Measurements from ENCODE around the gene ENOX1.
A peak's percentile ranks its signal among the peaks of the same experiment; 100 is the strongest.

ENOX1 gene

DNA sequence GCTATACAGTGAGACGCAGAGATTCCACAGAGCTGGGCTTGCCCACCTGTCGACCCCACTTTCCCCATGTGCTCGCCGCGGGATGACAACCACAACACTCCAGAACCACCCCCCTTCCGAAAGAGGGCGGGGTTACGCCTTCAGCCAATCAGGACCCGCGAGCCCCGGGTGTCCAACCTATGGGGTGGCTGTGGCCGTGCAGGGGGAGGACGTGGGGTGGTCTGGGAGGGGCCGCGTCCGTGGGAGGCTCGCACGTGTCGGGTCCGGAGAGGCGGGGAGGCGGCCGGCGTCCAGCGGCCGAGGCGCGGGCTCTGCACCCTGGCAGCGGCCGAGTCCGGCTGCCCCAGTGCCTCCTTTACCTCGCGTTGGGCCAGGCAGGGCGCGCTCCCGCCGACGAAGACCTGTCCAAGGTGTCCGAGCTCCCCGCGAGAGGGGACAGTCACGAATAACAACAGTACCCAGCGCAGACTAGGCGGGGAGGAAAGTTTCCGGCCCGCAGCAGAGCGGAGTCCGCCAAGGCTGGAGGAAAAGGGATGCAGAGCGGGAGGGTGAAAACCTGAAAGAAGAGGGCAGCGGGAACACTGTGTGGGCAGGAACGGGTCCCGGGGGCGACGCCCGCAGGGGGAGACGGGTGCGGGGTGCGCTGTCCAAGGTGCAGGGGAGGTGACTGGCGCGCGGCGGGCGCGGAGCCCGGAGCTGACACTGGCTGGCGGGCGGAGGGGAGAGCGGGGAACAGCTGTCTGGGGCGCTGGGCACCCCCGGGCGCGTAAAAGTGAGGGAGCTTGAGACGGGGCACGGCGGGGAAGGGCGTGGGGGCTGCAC lies 911 bp downstream of the ENOX1 start:
- DNase-seq = peak; percentile 39 to 94 (median 86)

DNA sequence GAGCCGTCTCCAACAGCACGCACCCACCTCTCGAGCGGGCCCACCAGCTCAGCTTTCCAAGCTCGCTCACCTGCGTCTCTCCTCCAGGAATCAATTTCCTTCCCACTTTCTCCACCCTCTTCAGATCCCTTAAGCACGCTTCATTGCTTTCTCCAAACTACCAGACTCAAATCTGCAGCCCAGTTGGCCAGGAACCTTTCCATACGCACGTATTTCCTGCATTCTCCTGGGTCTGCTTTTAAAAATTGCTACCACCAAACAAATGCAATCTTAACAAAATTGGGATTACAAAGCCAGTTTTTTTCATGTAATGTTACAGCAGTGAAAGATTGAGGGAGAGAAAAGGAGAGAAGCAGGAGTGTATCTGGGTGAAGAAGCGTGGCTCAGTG lies 1.5 kb downstream of the ENOX1 start:
- DNase-seq = peak in 1 of 58 donors; percentile 49

DNA sequence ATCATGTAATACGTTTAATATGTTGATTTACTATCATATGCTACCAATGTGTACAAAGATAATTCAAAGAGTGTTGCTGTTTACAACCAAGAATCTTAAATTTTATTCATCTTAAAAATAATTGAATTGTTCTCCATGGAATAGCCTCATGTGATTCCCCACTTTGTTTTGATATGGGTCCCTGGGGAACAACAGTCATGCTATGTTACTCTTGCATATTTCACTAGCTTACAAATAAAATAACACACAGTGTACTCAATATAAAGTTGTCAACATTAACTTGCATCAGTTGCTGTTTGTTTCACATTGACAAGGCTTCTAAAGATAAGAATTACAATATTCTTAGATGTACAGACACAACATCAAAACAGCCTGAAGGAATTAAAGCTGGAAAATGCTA lies 2.3 kb downstream of the ENOX1 start:
- DNase-seq = no peak

DNA sequence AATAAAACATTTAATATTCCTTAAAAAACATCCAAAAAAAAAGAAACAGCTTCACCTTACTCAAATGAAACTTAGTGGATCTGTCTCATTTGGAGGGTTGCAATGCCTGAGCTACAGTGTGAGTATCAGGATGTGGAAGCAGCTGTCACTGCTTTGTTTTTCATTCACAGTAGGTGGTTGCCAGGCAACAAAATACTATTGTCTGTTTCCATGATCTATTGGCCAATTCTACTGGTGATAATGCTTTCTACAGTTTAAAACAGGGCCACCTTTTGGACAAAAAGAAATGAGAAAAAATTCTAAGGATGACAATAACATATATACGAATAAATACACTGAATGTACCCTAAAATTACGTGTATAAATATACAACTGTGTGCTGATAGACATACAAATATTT lies 3.0 kb downstream of the ENOX1 start:
- DNase-seq = peak in 4 of 58 donors; percentile 11 to 50 (median 34)

DNA sequence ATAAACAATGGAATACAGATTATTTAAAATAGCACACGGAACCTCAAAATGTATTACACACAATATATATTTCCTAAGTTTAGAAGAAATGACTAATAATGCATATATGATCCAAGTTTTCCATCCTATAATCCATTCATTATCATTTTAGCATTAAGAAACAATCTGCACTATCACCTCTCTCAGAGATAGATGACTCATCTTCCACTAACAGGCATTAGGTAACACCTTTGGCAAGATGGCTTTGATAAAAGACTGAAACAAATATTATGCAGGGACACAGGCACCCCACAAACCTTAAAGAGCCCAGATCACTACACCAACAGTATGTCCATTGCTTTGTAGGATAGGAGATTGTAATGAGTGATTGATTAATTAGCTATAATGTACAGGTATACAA lies 4.1 kb downstream of the ENOX1 start:
- DNase-seq = no peak

DNA sequence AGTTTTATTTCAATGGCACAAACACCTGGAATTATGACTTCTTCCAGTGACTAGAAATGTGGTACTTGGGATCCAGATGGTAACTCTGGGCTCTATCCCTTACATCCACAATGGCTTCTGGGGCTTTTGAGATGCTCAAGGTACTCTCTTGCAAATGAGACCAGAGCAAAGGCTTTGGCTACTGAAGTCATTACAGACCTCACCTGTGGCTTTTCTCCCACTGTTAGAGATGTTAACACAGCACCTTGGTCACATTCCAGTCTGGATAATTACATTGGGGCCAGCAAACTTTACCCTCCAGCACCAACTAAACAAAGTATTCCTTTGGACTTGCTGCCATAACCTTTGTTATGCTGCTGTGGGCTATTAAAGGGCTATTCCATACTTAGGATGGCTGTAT lies 6.1 kb downstream of the ENOX1 start:
- DNase-seq = no peak

DNA sequence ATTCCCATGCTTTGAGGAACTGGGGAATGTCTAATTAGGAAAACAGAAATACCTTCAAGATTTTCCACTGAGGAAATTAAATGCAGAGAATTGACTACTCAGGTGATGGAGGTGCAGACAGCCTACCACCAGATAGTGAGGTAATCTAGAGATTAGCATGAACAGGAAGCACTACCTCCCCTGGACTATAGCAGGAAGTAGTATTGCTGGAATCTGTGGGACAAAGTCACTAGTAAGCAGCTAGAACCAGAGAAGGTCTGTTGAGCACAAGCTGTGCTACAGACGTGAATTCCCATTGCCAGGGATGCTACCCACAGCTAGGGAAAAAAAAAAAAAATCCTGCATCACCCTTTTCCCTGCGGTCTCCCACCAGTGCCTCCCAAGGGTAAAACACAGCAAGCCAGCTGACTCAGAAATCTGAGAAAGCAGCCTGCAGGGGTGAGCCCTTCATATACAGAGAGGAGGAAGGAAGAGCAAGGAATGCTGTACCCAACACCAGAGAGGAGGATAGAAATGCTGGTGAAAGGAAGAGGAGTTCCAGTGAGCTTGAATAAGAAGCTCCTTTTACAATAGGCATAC lies 10.2 kb downstream of the ENOX1 start:
- DNase-seq = peak in 1 of 58 donors; percentile 6

DNA sequence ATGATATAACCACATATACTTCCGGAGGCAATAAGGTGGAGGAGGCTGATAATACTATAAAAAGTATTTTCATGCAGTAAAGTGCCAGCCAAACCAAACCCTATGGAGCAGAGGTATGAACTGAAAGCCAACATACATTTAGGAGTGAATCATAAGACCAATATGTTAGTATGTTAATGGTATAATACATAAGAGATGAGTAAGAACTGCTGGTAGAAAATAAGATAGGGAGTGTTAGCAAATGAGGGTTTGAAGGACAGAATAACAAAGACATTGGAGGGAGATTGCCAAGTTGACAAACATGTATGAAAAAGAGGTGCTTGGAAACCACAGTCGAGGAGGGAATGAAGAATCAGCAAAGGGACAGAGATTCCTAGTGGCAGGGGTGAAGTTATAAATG lies 10.8 kb downstream of the ENOX1 start:
- no peak for DNase-seq

DNA sequence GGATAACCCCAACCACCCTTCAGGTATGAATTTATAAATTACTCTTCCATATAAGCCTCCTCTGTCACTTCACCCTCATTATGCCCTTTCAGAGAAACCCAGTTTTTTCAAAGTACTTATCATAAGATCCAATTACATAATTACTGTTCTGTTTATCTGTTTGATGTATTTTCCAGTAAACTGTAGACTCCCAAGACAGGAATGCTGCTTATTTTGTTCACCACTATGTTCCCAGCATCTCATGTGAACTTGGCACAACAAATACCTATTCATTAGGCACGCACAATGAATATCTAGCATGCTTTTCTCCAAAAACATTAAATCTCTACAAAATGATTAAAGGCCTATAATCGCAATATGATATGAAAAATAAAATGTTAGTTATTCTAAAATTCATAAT lies 13.2 kb downstream of the ENOX1 start:
- DNase-seq = no peak

DNA sequence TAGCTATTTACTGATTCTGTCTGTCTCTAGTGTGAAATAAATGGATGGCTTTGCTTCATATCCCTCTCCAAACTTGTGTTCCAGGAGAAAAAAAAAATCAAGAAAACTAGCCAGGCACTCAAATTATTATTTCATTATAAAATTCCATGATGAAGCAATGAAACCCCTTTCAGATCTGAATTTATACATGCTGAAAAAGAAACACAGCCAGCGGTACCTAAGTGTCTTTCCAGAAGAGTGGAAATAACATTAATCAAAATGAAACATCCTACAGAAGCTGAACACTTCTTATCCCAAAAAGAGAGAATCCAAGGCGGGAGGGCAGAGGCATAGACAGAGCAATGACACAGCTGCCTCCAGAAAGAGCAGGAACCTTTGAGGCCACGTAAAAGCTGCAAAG lies 15.9 kb downstream of the ENOX1 start:
- DNase-seq = no peak

DNA sequence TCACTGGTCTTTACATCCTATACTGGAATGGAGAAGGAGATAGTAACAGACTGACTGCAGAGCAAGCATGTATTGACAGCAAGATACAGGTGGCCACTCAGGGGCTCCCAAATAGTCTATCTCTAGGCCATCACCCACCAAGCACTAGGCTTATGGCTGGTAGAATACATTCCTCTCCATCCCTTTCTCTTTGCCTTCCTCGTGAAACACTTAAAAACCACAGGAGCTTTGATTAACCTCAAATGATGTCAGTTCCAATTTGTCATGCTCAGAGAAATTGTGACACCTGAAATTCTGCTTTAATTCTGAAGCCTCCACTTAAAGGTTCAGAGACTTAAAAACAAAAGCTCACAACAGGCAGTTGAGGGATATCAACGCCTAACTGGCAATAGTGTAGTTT lies 17.2 kb downstream of the ENOX1 start:
- no peak for DNase-seq

DNA sequence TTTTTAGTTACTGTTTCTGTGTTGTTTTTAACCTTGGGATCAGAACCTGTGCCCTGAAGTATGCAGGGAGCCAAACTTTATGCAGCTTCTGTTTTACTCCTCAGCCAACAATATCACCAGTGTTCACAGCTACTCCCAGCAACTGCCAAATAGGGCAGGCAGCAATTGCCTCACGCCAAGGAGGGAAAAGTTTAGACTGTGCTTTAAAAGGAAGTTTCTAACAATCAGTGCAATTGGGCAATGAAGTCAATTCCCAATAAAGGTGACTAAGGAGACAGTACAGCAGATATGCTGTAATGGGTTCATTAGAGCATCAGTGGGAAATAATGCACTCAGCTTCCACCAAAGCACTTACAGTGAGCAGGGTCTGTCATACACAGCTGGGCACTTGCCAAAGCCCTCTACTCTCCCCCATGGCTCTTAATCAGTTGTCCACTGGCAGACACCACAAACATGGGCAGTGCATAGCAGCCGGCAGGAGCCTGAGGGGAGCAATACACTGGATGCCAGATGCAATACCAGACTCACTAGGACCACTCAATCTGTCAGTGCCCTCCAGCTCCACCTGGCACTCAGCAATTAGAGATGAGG lies 19.3 kb downstream of the ENOX1 start:
- peak in 23 of 58 donors; percentile 6 to 61 (median 28) for DNase-seq

DNA sequence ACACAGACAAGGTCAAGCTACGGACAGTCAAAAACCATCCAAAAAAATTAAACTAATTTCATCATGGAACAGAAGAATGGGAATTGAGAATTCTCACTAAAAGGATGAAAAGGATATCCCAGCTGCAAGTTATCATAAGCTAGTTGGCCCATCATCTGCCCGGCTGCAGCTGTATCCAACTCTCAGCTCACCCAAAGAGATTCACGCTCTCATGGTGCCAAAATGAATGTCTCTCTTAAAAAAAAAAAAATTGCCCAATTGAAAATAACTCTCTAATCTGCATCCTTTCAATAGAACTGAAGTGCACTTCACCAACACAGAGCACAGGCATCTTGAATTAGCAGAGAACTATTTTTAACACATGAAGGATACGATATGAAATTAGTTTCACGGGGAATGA lies 20.0 kb downstream of the ENOX1 start:
- peak in 3 of 58 donors; percentile 7 to 13 (median 7) for DNase-seq

DNA sequence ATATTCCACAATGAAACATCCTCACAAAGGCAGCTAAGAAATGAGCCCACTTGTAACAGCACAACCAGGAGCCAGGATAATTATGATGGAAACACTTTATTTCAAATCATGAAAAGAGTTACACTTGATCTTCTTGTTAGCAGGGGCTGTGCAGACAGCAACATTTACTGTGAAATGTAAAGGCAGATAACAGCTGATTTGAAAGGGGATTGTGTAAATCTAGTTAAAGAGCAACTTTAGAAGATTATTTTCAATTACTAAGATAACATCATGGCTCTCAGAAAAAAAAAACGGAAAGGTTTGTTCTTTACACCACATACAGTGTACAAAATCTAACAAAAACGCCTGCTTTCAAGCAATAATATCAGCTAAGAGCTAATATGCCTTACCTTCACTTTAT lies 22.4 kb downstream of the ENOX1 start:
- no peak for DNase-seq

DNA sequence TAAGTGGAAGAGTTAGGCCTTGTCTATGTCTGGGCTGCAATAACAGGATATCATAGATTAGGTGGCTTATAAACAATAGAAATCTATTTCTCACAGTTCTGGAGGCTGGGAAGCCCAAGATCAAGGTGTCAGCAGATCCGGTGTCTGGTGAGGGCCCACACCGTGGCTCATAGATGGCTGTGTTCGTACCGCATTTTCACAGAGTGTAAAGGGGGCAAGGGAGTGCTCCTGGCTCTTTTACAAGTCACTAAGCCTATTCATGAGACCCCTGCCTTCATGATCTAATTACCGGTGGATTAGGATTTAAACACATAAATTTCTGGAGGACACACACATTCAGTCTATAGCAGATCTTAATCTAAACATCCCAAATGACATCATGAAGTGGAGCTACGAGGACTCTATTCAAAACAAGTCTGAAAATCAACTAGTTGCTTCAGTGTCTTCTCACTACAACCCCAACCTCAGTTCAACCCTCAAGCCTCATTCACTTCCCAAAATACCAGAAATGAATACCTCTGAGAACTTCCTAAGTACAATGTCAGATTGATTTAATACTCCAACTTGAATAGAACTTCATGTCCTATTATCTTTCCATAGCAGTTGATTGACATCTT lies 23.5 kb downstream of the ENOX1 start:
- DNase-seq = no peak

DNA sequence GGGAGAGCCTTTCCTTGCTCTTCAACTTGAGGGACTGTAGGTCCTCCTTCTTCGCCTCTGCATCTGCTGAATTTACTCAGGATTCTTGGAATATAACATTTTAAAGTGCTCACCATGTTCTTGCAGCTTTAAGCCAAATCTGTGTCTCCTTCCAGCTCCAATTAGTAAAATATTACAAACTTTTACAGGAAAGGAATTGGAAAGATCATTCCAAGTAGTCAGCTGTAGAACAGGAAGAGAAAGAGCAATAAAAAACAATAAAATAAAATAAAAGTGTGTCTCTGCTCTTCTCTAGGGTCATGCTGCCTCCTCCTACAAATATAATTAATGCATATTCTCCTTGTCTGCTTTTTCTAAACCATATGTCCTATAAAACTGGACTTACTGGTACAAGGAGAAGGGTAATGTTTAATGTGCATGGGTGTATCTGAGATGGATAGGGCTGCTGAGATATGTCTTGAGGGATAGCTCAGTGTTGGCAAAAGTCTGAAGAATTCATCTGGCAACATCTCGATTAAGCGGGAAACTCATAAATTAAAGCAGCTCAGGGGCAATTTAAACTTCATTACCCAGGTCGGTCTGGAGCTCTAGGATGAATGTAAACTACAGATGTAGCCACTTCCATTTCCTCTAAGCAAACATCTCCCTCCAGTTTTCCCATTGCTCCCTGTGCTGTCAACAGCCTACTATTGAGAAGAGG lies 25.0 kb downstream of the ENOX1 start:
- DNase-seq = no peak

DNA sequence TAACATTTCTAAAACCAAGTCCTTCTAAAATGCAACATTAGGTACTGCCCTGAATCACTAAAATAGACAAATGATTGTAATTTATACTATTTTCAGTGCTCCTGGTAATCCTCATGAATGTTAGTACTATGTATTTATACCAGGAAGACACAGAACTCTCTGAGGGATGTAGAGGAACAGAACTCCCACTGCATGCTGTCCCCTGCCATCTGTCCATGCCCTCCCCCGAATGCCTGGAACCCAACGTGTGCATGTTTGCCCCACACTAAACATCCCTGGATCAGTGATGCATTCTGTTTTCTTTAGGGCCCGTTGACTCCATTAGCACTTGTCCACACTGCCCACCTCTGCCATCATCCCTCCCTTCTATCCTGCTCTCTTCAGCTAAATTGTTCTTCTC lies 26.5 kb downstream of the ENOX1 start:
- peak in 5 of 58 donors; percentile 4 to 26 (median 12) for DNase-seq

DNA sequence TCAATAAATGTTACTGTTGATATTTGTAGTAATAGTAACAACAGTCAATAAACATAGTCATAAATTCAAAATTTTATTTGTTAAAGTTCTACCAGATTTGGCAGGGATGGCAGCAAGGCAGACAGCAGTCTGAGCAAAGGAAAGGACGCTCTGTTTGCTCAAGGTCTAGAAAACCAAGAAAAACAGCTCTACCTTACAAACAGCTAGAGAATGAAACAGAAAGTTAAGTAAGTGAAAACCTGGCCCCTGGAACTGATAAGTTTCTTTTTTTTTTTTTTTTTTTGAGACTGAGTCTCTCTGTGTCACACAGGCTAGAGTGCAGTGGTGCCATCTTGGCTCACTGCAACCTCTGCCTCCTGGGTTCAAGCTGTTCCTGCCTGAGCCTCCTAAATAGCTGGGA lies 27.9 kb downstream of the ENOX1 start:
- DNase-seq = no peak

DNA sequence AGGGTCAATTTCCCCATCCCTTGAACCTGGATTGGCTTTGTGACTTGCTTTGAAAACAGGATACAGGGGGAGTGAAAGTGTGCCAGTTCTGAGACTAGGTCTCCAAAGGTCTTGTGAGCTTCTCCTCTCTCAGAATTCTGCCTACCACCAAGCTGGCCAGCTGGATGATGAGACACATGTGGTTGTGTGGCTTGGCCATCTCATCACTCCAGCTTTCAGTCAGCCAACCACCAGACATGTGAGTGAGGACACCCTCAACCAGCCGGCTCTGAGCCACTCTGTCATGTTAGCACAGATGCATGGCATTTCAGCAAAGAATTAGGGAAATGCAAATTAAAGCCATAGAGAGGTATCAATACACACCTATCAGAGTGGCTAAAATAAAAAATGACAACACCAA lies 29.5 kb downstream of the ENOX1 start:
- DNase-seq = no peak

DNA sequence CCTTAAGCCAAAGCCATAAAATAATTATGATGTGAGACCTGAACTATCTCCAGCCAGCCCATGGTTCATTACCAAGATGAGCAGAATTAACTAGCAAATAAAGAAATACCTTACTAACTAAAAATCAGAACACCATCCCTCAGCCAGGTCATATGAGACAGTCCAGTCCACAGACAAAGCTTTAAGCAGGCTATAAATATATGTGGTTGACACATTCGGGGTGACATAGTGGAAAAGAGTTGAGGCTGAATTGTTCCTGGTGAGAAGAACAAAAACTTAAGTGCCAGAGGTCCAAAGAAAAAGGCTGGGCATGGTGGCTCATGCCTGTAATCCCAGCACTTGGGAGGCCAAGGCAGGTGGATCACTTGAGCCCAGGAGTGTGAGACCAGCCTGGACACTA lies 30.9 kb downstream of the ENOX1 start:
- no peak for DNase-seq

DNA sequence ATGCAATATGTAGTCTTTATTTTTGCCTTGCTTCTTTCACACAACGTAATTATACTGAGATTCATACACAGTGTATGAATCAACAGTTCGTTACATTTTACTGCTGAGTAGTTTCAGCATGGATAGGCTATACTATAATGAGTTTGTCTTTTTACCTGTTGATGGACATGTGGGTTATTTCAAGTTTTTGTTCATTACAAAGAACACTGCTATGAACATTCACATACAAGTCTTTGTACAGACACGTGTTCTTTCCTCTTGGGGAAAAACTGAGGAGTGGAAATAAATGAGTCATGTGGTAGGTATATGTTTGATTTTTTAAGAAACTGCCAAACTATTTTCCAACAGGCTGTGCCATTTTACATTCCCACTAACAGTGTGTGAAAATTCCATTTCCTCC lies 35.1 kb downstream of the ENOX1 start:
- DNase-seq = no peak

DNA sequence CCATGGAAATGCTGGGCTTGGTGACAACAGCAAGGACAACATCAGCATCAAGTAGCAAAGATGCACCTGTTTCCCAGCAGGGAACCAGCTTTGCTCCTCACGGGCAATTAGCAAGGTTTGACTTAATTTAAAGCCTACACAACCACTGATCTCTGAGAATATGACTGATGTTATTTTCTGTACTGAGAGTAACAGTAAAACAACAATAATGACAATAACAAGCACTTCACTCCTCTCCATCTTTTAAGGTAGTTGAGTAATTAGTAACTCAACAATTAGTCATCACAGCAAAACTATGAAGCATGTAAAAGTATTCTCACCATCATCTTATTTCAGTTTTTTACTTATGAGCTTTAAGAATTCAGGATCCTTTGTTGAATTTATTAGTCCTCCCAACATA lies 37.3 kb downstream of the ENOX1 start:
- no peak for DNase-seq
